NK-92 (cell line): ENCODE results near the gene RET.

Source experiments
- DNase-seq: peaks from one replicate; lab custom pipeline; 2025; ENCODE audit not compliant: unreplicated experiment; lab: John Stamatoyannopoulos, UW

Gene RET

GRCh38 chr10:43044448-43044921 is 32.4 kb upstream of the RET start:
- no peak for DNase-seq

DNA sequence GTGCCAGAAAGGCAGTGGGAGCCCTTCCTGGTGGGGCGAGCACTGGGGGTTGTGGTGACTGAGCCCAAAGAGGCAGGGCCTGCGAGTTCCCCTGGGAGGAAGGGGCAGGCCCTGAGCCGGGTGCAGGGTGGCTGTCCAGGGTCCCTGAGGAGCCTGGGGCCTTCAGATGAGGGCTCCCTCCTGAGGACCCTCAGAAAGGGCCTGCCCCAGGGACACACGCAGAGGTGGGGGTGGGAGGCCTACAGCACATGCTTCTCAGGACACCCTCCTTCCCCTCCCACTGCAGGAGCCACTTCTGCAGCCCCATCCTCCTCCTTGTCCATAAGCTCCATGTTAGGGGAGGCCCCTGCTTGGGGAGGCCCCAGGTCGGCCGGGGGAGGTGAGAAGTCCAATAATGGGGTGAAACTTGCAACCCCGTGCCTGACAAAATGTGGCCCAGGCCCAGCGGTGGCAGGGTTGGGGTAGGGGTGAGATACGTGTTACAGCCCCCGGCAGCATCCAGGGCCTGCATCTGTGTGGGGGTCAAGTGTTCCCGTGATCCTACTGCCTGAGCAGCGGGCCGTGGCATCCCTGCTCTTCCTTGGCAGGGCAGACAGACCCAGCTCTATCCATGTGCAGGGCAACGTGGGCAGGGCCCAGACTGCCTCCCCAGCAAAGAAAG is 31.8 kb upstream of the RET start:
- DNase-seq: no peak

GRCh38 chr10:43045631-43046287 is 31.1 kb upstream of the RET start:
- no peak for DNase-seq

- no peak for DNase-seq
Observed at GRCh38 chr10:43046288-43046991, 30.4 kb upstream of the RET start.

- no peak for DNase-seq
Observed at GRCh38 chr10:43047288-43047970, 29.4 kb upstream of the RET start.

DNA sequence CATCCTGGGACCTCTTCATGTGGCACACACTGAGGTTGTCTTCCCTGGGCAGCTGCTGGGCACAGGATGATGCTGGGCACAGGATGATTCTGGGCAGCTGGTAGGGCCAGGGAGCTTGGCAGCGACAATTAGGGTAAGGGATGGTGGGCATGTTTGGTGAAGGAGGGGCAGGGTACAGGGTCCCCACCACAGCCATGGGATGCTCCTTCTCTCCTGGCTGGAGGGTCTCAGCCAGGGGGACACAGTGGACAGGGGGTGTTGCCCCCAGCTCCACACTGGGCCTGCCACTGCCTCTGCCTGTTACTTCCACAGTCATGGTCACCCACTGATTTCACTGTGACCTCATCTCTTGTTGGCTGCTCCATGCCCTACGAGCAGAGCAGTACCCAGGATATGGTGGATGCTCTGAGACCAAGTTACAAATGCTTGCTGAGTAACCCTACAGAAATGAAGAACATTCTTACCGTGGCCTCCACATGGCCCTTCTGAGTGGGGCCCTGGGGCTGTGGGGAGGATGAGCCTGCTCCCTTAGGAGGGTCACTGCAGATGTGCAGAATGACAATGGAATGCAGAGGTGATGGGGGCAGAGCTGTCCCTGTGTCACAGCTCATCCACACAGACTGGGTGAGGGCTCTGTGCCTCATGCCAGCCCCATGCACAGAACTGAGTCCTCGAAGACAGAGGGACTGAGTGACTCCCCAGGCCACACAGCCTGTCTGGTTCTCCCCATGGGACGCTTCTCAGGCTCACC is 28.4 kb upstream of the RET start:
- DNase-seq: no peak

- DNase-seq: no peak
Observed at GRCh38 chr10:43049081-43049551, 27.8 kb upstream of the RET start.

GRCh38 chr10:43050011-43050410 is 26.9 kb upstream of the RET start:
- no peak for DNase-seq

GRCh38 chr10:43053825-43054224 is 23.0 kb upstream of the RET start:
- no peak for DNase-seq

- DNase-seq: no peak
Observed at GRCh38 chr10:43054593-43054992, 22.3 kb upstream of the RET start.

- DNase-seq: no peak
Observed at GRCh38 chr10:43055217-43055616, 21.7 kb upstream of the RET start.

DNA sequence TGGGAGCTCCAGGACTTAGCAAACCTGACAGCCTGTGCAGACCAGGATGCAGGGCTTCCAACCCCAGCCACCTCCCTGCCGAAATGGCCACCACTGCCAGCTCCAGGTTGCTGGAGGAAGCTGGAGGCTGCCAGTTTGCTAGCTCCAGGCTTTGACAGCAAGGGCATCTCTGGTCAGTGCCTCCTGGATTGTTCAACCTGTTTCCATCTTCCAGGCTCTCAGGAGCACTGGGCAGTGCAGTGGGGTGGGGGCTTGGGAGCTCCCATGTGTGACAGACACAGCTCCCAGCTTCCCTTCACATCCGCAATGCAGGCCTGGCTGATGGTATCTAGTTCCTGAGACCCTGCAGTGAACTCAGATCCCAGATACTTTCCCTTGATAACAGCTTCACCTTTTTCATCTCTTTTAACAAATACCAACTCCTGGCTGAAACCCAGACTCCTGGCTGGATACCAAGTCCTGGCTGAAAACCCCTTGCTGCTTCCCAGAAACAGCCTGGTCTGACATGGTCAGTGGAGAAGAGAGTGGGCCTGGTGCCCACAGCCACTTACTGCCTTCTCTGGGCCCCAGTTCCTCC is 20.8 kb upstream of the RET start:
- DNase-seq: no peak

GRCh38 chr10:43056568-43057011 is 20.3 kb upstream of the RET start:
- DNase-seq: no peak

- no peak for DNase-seq
Observed at GRCh38 chr10:43057231-43057711, 19.6 kb upstream of the RET start.

- DNase-seq: no peak
Observed at GRCh38 chr10:43057831-43058340, 19.0 kb upstream of the RET start.

GRCh38 chr10:43058716-43059335 is 18.0 kb upstream of the RET start:
- no peak for DNase-seq

- DNase-seq: no peak
Observed at GRCh38 chr10:43059336-43059720, 17.5 kb upstream of the RET start.

GRCh38 chr10:43059828-43060227 is 17.0 kb upstream of the RET start:
- DNase-seq: no peak

- no peak for DNase-seq
Observed at GRCh38 chr10:43060291-43060690, 16.6 kb upstream of the RET start.

- DNase-seq: no peak
Observed at GRCh38 chr10:43061331-43061730, 15.5 kb upstream of the RET start.
